Smooth muscle cell (in vitro differentiated cells): ENCODE data around the gene RDH13. TPM values are rescaled to one million over a fixed set of nuclear protein-coding genes. Genes with fewer than 3 reads are reported as not detected.

ENCODE experiments used
- DNase-seq: peaks from one replicate; lab custom pipeline; 2025; ENCODE audit not compliant: unreplicated experiment; lab: John Stamatoyannopoulos, UW
- H2AFZ ChIP-seq: fragments of 200-600 bp; sonication (generic); 2 replicates; pipeline ENCODE4 v1.6.0; 2016; ENCODE audit warnings: antibody characterized with exemption, low read depth, mild to moderate bottlenecking
- H3F3A ChIP-seq: fragments of 200-600 bp; sonication (generic); 2 replicates; pipeline ENCODE4 v1.6.0; 2017; ENCODE audit warnings: antibody characterized with exemption, low read depth
- H3K27ac ChIP-seq: fragments of 200-600 bp; sonication (generic); 2 replicates; pipeline ENCODE4 v1.5.1; 2016; ENCODE audit warnings: low read depth, mild to moderate bottlenecking
- H3K27me3 ChIP-seq: fragments of 200-600 bp; sonication (generic); 2 replicates; pipeline ENCODE4 v1.6.1; 2016; ENCODE audit warnings: low read depth, mild to moderate bottlenecking
- H3K36me3 ChIP-seq: fragments of 200-600 bp; sonication (generic); 2 replicates; pipeline ENCODE4 v1.5.1; 2016; ENCODE audit warnings: low read depth
- H3K4me1 ChIP-seq: fragments of 200-600 bp; sonication (generic); 2 replicates; pipeline ENCODE4 v1.5.1; 2016; ENCODE audit warnings: low read depth
- H3K4me2 ChIP-seq: fragments of 200-600 bp; sonication (generic); 2 replicates; pipeline ENCODE4 v1.6.0; 2016; ENCODE audit warnings: mild to moderate bottlenecking
- H3K4me3 ChIP-seq: fragments of 200-600 bp; sonication (generic); 2 replicates; pipeline ENCODE4 v1.5.1; 2016; ENCODE audit warnings: mild to moderate bottlenecking
- H3K79me2 ChIP-seq: fragments of 200-600 bp; sonication (generic); 2 replicates; pipeline ENCODE4 v1.6.0; 2016; ENCODE audit warnings: low read depth, mild to moderate bottlenecking
- H3K9ac ChIP-seq: fragments of 200-600 bp; sonication (generic); 2 replicates; pipeline ENCODE4 v1.6.0; 2016; ENCODE audit warnings: low read depth
- H3K9me3 ChIP-seq: fragments of 200-600 bp; sonication (generic); replicated peaks from 2 replicates; pipeline ENCODE4 v1.5.1; 2016; ENCODE audit warnings: low read depth
- H4K20me1 ChIP-seq: fragments of 200-600 bp; sonication (generic); 2 replicates; pipeline ENCODE4 v1.6.0; 2016; ENCODE audit warnings: low read depth
- WGBS: methylation state at CpG from one replicate; pipeline ENCODE4 v1.1.7; 2016; ENCODE audit warnings: low lambda C conversion rate; 5-methylcytosine and 5-hydroxymethylcytosine counted together
- polyA plus RNA-seq: library from polyadenylated mRNA; unstranded; fragments of >200 nt; fragmentation: Nextera tagmentation; extraction: Ambion mirVana; gene quantifications from 2 replicates; pipeline ENCODE4 v1.2.1, GENCODE V29; 2016
- total RNA-seq: library from RNA; depleted of rRNA; stranded (reverse); fragments of >200 nt; gene quantifications from 2 replicates; pipeline ENCODE4 v1.2.3, GENCODE V29; 2014
- TF ChIP-seq, protein P1 (sequence below): fragments of 200-600 bp; sonication (generic); IDR thresholded peaks from 2 replicates; pipeline ENCODE4 v1.5.1; 2017; ENCODE audit warnings: borderline replicate concordance, mild to moderate bottlenecking, antibody characterized with exemption; ENCODE audit not compliant: insufficient read depth, poor library complexity, severe bottlenecking

The RDH13 gene
- total and polyA plus RNA-seq, 2 experiments from 2014 or later, result 9.1 to 13.5 TPM

DNA sequence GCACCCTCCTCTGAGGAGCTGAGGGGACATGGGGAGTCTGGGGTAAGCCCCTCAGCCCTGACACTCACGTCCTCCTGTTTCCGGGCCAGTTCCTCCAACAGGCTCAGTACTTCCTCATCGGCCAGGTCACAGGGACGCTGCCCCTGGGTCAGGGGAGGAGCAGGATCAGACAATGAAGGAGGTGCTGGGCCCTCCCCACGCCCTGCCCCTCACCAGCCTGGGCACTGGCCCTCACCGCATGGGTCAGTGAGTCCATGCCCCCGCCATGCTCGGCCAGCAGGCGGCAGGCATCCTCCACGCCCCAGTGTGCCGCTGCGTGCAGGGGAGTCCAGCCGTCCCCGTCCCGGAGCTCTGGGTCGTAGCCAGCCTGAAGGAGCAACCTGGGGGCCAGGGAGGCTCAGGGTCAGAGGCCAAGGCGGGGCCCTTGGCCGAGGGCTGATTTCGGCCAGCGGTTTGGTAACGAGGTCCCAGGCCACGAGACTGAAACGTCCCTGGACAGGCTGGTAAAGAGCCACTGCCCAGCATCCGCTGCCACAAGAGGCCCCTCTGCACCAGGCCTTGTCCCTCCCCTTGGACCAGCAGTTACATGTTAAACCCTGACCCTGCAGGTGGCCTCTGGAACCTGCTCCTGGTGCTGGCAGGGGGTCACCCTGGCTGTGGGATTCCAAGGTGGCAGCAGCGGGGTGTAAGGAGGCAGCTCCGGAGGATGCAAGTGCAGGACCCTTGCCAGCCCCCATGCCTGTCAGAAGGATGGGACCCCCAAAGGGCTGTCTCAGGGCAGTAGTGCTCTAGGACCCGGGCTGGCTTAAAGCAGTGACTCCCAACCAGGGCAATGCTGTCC, 36.0 kb upstream of the RDH13 start:
- TF ChIP-seq, protein P1, sequence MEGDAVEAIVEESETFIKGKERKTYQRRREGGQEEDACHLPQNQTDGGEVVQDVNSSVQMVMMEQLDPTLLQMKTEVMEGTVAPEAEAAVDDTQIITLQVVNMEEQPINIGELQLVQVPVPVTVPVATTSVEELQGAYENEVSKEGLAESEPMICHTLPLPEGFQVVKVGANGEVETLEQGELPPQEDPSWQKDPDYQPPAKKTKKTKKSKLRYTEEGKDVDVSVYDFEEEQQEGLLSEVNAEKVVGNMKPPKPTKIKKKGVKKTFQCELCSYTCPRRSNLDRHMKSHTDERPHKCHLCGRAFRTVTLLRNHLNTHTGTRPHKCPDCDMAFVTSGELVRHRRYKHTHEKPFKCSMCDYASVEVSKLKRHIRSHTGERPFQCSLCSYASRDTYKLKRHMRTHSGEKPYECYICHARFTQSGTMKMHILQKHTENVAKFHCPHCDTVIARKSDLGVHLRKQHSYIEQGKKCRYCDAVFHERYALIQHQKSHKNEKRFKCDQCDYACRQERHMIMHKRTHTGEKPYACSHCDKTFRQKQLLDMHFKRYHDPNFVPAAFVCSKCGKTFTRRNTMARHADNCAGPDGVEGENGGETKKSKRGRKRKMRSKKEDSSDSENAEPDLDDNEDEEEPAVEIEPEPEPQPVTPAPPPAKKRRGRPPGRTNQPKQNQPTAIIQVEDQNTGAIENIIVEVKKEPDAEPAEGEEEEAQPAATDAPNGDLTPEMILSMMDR, result no peak
- no peak overlapping the region for H3K9ac ChIP-seq
- no peaks in the 10 kb centered on the region for H3K4me1 ChIP-seq
- no peaks in the 10 kb centered on the region for H3K27me3 ChIP-seq
- no peak for DNase-seq
- H3K36me3 ChIP-seq, result peaks cover 10% of the 10 kb centered on the region
- H3K27ac ChIP-seq, result no peak overlapping the region
- H3K79me2 ChIP-seq, result no peaks in the 10 kb centered on the region
- H3F3A ChIP-seq, result no peaks in the 10 kb centered on the region
- no peak overlapping the region for H3K4me3 ChIP-seq
- no peaks in the 10 kb centered on the region for H3K9me3 ChIP-seq
- no peak overlapping the region for H2AFZ ChIP-seq
- 97% methylated on average over 27 of the region's 27 CpGs for WGBS
- peaks cover 38% of the 10 kb centered on the region for H4K20me1 ChIP-seq
- H3K4me2 ChIP-seq, result no peak overlapping the region

DNA sequence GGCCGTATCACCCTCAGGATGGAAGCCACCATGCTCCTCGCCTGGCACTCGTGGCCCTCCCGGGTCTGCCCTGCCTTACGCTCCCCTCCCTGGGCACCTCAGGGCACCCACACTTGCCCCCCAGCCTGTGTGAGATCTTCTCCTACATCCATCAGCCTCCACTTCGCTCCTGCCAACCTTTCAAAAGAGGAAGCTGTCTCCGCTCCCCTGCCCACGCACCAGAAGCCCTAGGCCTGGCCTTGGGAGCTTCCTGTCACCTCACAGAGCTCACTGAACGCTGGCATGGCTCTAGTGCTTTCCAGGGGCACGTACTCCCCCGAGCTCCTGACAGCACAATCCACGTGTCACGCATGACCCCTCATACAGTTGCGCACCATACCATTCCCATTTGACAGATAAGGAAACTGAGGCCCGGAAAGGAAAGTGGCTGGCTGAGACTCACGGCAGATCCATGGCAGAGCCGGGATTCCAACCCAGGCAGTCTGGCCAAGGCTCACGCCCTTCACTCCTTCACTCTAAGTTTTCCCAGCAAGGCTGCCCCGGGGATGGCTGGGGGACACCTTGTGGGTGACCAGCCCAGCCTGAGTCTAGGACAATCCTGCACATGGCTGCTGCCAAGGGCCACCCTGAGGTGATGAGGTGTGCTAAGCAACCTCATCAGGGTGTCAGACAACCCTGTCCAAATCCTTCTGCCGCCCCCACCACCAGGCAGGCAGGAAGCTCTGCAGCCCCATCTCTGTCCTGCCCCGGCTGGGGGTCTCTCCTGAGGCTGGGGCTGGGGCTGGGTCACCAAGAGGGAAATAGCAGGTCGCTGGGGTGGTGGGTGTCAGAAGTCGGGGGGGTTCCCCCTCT, 35.1 kb upstream of the RDH13 start:
- no peak for DNase-seq
- no peak overlapping the region for H2AFZ ChIP-seq
- H3K36me3 ChIP-seq, result peaks cover 8% of the 10 kb centered on the region
- TF ChIP-seq, protein P1, result no peak
- H3K9me3 ChIP-seq, result no peaks in the 10 kb centered on the region
- H4K20me1 ChIP-seq, result peaks cover 38% of the 10 kb centered on the region
- no peak overlapping the region for H3K27ac ChIP-seq
- H3K4me2 ChIP-seq, result no peak overlapping the region
- H3K79me2 ChIP-seq, result no peaks in the 10 kb centered on the region
- H3K4me3 ChIP-seq, result no peak overlapping the region
- no peaks in the 10 kb centered on the region for H3K4me1 ChIP-seq
- H3F3A ChIP-seq, result no peaks in the 10 kb centered on the region
- 96% methylated on average over 22 of the region's 23 CpGs for WGBS
- H3K9ac ChIP-seq, result no peak overlapping the region
- H3K27me3 ChIP-seq, result no peaks in the 10 kb centered on the region

DNA sequence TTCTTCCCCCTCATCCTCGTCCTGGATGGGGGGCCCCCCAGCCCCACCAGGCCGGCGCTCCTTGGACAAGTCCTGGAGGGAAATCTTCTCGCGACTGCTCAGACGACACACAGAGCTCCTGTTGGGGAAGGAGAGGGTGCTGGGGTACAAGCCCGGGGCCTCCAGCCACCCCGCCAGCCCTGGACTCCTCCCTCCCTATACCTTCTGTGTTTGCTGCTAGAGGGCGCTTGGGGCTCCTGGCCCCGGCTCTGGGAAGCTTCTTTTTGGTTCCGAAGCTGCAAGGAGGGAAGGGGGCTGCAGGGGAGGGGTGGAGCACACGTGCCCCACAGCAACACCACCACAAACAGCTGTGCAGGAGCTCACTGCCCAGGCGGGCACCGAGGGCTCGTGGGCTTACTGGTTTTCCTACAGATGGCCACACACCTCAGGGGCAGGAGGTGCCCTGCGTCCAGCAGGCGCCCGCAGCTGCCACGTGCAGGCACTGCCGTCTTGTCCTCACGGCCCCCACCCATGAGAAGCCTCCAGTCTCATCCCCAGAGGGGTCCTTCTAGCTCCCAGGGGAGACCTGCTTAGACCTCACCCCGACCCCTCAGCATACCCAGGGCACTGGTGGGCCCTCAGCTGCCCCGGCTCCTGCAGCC, 33.2 kb upstream of the RDH13 start:
- TF ChIP-seq, protein P1, result no peak

More for the DNA sequence above, 33.2 kb upstream of the RDH13 start:
- DNase-seq, result no peak
- Histone ChIP-seq H3K27ac (no peak overlapping the region), H3K27me3 (no peaks in the 10 kb centered on the region), H3K79me2 (no peaks in the 10 kb centered on the region), H3K4me3 (no peak overlapping the region), H3K4me1 (no peaks in the 10 kb centered on the region), H3K4me2 (no peak overlapping the region), H2AFZ (no peak overlapping the region), H3K9me3 (no peaks in the 10 kb centered on the region), H3K36me3 (no peaks in the 10 kb centered on the region), H4K20me1 (peaks cover 38% of the 10 kb centered on the region), H3K9ac (no peak overlapping the region), H3F3A (no peaks in the 10 kb centered on the region)
- WGBS, result 84% methylated on average over 22 of the region's 23 CpGs
